HPDE6-E6E7 (cell line): ENCODE data around the gene KIAA0753.

Source experiments
- DNase-seq: peaks from one replicate; pipeline ENCODE4 v3.0.0; 2011; ENCODE audit warnings: missing footprints; ENCODE audit errors: extremely low spot score

KIAA0753 gene

GRCh38 chr17:6569370-6570285 lies 70.9 kb downstream of the KIAA0753 start:
- no peak for DNase-seq

- DNase-seq: no peak
Measured at GRCh38 chr17:6568184-6568758, 72.2 kb downstream of the KIAA0753 start.

- DNase-seq: peak; percentile 78
Measured at GRCh38 chr17:6567528-6568183, 72.9 kb downstream of the KIAA0753 start.

GRCh38 chr17:6561446-6561845 lies 79.1 kb downstream of the KIAA0753 start:
- DNase-seq: no peak

- no peak for DNase-seq
Measured at GRCh38 chr17:6560496-6560895, 80.0 kb downstream of the KIAA0753 start.

- no peak for DNase-seq
Measured at GRCh38 chr17:6559753-6560215, 80.7 kb downstream of the KIAA0753 start.

- DNase-seq: no peak
Measured at GRCh38 chr17:6558932-6559752, 81.4 kb downstream of the KIAA0753 start.

GRCh38 chr17:6558276-6558675 lies 82.2 kb downstream of the KIAA0753 start:
- DNase-seq: no peak

- DNase-seq: no peak
Measured at GRCh38 chr17:6557040-6557438, 83.5 kb downstream of the KIAA0753 start.

GRCh38 chr17:6556121-6557039 lies 84.1 kb downstream of the KIAA0753 start, which contains the start of gene PITPNM3:
Gene PITPNM3, minus strand, starts transcription at chr17:6556555. Its CDS starts 149 bp downstream, at chr17:6556406.
- no peak for DNase-seq

GRCh38 chr17:6555331-6556120 lies 85.0 kb downstream of the KIAA0753 start:
- DNase-seq: no peak

GRCh38 chr17:6554871-6555330 lies 85.6 kb downstream of the KIAA0753 start:
- no peak for DNase-seq

- no peak for DNase-seq
Measured at GRCh38 chr17:6554342-6554741, 86.2 kb downstream of the KIAA0753 start.

GRCh38 chr17:6551869-6552531 lies 88.5 kb downstream of the KIAA0753 start:
- peak; percentile 84 for DNase-seq

GRCh38 chr17:6551356-6551755 lies 89.2 kb downstream of the KIAA0753 start:
- no peak for DNase-seq

GRCh38 chr17:6549384-6550036 lies 91.0 kb downstream of the KIAA0753 start:
- no peak for DNase-seq

GRCh38 chr17:6548578-6549330 lies 91.8 kb downstream of the KIAA0753 start:
- DNase-seq: no peak

GRCh38 chr17:6548034-6548433 lies 92.5 kb downstream of the KIAA0753 start:
- DNase-seq: no peak
